K562 (cell line): ENCODE data around the gene CMIP.

Experiments
- AFF4 ChIP-seq: sonication (generic); formaldehyde crosslinking; IDR thresholded peaks from 2 replicates; pipeline ENCODE4 v1.8.0; 2023; ENCODE audit warnings: mild to moderate bottlenecking, missing genetic modification reagents
- ARID4B ChIP-seq: sonication (generic); formaldehyde crosslinking; IDR thresholded peaks from 2 replicates; pipeline ENCODE4 v1.8.0; 2022; ENCODE audit warnings: mild to moderate bottlenecking, missing genetic modification reagents
- CAMTA2 ChIP-seq: fragments of 250-450 bp; sonication (Bioruptor Pico); conservative IDR thresholded peaks from 2 replicates; pipeline ENCODE4 v1.5.1; 2022
- CLOCK ChIP-seq: fragments of 250-450 bp; sonication (Bioruptor Pico); IDR thresholded peaks from 2 replicates; pipeline ENCODE4 v1.4.0; 2020; ENCODE audit warnings: mild to moderate bottlenecking, moderate library complexity, borderline replicate concordance
- POLR2AphosphoS5 ChIP-seq: IDR thresholded peaks from 2 replicates; pipeline ENCODE4 v1.6.1; 2011; ENCODE audit warnings: mild to moderate bottlenecking, low read depth, low read length, moderate library complexity; ENCODE audit not compliant: control insufficient read depth, insufficient read depth
- POLR2B ChIP-seq: fragments of 450-650 bp; IDR thresholded peaks from 2 replicates; pipeline ENCODE4 v1.6.1; 2018; ENCODE audit warnings: low read depth; ENCODE audit not compliant: partially characterized antibody
- RFX5 ChIP-seq: IDR thresholded peaks from 2 replicates; pipeline ENCODE4 v1.6.1; 2011; ENCODE audit warnings: low read depth, mild to moderate bottlenecking, improper control_type of control experiment, low read length
- RNF219 ChIP-seq: fragments of 250-450 bp; sonication (Bioruptor Pico); IDR thresholded peaks from 2 replicates; pipeline ENCODE4 v1.5.0; 2022; ENCODE audit warnings: mild to moderate bottlenecking

GRCh38 chr16:81539009-81539758 is 94.6 kb downstream of the CMIP start:
- TF ChIP-seq POLR2B (no peak), RNF219 (no peak), POLR2AphosphoS5 (no peak), ARID4B (CRISPR knock-in tag) (no peak), AFF4 (CRISPR knock-in tag) (no peak), CAMTA2 (no peak), RFX5 (no peak), CLOCK (no peak)
